GM21360 (cell line): ENCODE measurements around the gene CCDC18.

Experiments
- ATAC-seq: cut with Tn5 transposase; IDR thresholded peaks from one replicate; pipeline ENCODE4 v1.9.1; 2021; ENCODE audit warnings: mild to moderate bottlenecking, moderate library complexity; ENCODE audit not compliant: unreplicated experiment

The CCDC18 gene

DNA sequence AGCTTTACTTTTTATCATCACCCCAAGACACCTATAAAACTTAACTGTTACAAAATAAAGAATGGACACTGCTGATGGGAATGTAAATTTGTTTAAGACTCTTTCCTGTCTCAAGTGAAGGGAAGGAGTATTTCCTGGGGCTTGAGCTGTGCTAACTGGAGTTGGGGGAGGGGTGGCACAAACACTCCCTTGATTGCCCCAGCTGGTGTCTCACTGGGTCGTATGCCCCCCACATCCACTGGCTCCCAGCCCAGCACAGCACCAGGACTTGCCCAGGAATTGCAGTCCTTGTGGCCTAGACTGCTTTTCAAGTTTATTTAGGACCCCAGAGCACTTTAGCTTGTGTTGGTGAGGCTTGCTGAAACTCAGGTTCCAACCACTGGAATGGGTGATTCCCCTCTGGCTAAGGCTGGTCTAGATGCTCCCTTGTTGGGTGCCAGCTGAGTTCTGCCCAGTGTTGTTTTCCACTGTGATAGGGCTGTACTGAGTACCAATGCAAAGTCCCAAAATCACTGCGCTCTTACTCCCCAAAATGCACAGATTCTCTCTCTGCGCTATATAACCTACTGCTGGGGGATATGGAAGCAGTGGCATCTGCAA lies 116.1 kb downstream of the CCDC18 start:
- no peak for ATAC-seq

DNA sequence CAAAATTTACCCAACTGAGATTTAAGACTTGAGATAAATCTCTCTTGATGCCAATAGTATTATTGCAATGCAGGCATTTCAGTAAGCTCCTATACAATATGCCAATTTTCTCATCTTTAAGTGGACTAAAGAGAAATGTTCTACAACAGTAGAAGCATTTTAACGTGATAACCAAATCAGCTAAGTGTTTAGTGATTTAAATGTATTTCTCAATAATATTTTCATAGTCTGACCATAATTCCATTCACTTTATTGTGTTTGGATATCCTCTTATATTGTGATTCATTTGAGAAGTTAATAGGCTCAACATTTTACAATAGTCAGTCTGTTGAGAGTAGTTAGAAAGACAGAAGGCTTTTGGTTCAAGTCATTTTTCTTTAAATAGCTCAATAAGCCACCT lies 120.6 kb downstream of the CCDC18 start:
- no peak for ATAC-seq

DNA sequence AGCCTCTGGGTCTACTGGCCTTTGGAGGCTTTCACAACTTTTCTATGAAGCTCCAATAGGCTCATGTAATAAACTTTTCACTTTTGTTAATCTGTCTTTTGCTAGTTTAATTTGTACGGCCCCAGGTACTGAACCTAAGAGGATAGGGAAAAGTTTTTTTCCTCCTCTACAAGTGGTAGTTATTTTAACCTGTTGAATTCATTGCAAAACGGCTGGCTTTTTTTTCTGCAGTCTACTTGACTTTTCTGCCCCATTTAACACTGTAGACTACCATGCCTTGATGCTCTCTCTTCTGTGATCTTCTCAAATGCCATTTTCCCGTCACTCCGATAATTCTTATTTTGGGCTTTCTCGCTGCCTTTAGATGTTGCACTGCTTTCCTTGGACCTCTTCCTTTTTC lies 121.6 kb downstream of the CCDC18 start:
- no peak for ATAC-seq

DNA sequence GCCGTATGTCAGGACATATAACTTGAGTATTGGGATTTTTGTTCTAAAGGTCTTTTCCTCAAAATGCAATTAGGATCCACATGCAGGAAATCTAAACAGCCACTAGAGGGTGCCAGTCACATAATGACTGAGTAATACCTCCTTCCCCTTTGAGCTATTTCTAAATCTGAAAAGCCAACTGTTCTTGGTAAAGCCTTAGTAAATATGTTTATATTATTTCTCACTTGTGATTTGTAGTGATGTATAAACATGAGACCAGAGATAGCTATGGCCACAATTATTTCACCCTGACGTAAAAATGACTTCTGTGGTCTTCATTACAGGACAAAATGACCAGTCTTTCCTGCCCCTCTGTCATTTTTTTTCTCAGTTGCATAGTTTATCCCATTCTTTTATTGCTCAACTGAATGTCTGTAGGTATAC lies 124.2 kb downstream of the CCDC18 start:
- no peak for ATAC-seq

DNA sequence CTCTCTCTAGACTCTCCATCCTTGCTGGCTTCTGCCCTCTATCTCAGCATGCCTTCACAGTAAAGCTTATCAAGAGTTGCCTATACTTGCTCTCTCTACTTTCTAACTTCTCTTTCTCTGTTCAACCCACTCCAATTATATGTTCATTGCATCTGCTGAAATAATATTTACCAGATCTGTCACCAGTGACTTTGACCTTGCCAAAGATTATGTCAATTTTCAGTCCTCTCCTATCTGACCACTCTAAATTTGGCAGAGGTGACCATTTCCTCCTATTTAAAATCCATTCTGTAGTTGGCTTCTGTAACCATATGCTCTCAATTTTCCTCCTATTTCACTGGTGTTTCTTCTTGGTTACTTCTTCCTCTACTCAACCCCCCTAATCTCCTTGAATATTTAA lies 126.4 kb downstream of the CCDC18 start:
- ATAC-seq = no peak

DNA sequence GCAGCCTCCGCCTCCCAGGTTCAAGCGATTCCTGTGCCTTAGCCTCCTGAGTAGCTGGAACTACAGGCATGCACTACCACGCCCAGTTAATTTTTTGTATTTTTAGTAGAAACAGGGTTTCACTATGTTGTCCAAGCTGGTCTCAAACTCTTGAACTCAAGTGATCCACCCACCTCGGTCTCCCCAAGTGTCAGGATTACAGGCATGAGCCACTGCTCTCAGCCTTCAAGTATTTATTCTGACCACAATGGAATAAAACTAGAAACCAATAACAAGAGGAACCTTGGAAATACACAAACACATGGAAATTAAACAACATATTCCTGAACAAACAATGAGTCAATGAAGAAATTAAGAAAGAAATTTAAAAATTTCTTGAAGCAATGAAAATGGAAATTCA lies 132.5 kb downstream of the CCDC18 start:
- no peak for ATAC-seq

DNA sequence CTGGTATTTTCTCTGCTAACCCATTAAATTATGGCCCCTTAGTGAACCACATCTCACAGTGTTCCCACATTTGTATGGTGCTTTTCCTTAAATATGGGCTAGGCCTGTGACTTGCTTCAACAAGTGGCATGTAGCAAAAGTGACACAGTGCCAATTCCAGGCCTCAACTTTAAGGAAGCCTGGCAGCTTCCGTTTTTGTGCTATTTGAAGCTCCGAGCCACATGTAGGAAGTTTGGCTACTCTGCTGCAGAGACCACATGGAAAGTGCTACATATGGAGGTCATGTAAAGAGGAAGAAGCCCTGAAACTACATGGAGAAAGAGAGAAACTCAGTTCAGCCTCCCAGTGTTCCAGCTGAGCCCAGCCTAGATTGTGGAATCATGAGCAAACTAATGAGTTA lies 136.7 kb downstream of the CCDC18 start:
- no peak for ATAC-seq

DNA sequence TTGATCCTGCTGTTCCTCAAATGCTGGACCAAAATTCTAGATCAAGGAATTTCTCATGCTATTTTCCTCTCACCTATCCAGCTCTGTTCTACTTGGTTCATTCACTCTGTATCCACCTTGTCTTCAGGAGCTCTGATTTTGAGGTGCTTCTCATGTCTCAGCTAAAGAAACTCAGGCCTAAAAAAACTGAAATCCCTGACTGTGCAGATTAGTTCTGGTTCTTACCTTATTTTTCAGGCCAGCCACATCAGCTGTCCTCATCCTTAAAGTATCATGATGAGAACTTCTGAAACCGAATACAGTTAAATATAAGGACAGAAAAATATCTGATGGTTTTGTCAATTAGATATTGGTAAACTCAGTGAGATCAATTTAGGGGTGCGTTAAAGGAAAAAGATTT lies 137.4 kb downstream of the CCDC18 start:
- no peak for ATAC-seq

DNA sequence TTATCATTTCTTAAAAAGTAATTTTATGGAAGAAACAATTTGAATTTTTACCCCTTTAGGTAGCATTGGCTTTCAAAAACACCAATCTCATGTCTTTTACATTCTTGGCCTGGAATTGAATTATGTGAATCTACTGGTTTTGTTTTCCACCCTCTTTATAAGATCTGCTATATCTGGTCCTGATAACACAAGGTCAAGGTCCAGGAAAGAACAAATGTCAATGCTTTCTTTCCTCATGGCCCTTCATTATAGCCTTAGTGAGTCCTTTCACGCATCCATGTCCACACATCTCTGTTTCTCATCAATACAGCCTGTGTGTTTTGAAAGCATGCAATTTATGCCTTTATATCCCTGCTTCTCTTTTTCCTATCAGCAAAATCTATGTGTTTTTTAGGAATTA lies 141.2 kb downstream of the CCDC18 start:
- ATAC-seq = no peak

DNA sequence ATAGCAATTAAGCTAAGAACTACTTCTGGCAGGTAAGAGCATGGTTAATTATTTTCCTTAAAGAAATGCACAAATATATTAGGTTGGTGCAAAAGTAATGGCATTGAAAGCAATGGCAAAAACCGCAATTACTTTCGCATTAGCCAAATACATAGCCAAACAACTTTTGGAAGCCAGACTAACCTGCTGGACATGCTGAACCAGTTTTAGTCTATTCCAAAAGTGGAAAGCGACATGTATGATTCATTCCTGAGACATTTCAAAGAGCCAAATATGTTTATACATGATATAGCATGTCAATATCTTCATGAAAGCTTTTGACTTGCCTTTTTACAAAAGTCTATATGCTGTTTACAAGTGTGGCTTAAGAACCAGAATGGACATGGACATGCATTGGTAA lies 141.8 kb downstream of the CCDC18 start:
- ATAC-seq = no peak

DNA sequence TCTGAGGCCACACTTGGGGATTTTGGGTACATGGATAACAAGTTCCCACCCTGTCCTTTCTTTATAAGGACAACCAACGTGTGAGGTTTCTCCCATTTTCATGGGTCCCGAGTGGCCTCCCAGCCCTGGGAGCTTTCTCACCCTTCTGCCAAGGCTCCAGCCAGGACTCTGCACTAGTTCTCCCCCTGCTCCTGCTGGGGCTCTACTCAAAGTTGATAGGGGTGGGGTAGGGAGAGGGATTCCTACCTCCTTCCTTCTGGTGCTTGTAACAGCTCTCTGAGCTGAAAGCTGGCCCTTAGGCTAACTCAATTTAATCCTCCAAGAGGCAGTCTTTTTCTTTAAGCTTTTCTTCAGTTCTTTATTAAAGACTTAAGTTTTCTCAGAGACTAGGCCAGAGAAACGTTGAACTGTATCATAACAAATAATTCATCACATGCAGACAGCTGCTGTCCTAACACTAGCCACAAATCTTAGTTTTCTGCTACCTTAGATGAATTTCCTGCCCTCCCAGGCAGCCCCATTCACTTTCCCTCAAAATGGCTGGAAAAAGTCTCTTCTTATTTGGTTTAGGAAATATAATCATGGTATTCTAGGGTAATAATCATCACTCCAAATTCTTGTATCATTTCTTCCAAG lies 142.8 kb downstream of the CCDC18 start:
- no peak for ATAC-seq

DNA sequence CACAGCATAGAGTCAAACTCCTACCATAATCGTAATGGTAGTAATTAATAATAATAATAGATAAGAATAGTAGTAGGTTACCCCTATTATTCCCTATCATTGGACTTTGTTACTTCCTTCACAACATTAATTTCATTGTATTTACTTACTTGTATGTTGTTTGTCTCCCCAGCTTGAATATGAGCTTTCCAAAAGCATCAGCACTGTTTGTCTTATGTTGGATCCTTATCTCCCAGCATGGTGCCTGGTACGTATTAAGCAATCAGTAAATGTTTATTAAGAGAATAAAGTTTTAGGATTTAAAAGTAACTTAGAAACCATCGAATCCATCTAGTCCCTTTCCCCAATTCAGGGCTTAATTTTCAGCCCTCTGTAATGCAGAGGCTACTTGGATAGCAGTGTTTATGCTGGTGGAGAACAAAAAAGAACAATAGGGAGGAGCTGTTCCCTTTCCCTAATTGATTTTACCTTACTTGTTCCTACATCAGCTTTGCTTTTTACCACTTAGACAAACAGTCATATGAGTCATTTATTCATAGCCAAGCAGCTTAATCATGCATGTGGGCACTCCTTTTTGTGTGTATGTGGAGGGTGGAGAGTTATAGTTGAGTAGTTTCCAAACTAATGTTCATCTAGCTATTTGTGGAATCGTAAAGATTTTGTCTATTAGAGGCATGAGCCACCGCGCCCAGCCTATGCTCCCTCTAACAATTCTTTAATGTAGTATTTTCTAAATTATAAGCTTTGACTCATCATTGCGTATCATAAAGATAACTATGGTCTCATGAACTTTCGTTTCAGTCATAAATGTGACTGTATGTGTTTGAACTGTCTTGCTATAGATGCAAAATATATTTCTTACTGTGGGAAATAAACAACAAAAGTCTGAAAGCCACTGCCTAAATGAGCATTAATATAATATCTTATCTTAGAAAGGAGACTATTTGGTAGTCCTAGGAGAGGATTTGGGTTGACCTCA lies 144.3 kb downstream of the CCDC18 start:
- no peak for ATAC-seq
